Left hindlimb (tissue), 1 donor: Measurements from ENCODE around the gene ITGB8.

Experiments used
- DNase-seq: peaks from one replicate; pipeline ENCODE4 v3.0.0-alpha.2; 2018

The ITGB8 gene

GRCh38 chr7:20310301-20310700 lies 20.4 kb upstream of the ITGB8 start:
- no peak for DNase-seq

GRCh38 chr7:20310963-20311742 lies 19.5 kb upstream of the ITGB8 start:
- DNase-seq = no peak

DNA sequence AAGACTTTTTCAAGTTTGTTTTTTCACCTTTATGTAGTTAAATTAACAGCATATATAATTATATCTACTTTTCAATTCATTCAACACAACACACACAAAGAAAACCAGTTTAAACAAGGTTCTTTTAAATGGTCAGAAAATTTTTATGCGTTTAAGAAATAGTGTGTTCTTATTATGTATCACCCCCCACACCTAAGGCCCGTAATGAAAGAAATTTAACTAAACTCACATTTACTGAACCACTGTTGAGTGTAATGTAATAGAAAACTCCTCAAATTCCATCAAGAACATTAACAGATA lies 19.0 kb upstream of the ITGB8 start:
- DNase-seq = no peak

- no peak for DNase-seq
These were observed 18.1 kb upstream of the ITGB8 start for GRCh38 chr7:20312562-20312961.

DNA sequence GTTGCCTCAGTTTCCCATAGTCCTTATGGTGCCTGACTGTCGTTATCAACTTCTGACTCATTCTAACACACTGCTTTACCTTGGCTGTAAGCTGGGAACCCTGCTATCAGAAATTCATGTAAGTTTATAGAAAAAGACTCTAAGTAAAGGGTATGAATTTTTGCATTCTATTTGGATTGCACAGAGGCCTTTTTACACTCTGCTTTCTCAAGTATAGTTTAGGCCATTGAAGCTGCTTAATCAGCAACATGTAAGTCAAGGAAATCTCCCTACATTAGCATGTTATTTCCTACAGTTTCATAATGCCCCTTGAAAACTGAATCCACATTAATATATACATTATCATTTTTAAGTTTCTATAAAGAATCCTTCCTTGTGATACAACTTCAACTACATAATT lies 17.1 kb upstream of the ITGB8 start:
- no peak for DNase-seq

DNA sequence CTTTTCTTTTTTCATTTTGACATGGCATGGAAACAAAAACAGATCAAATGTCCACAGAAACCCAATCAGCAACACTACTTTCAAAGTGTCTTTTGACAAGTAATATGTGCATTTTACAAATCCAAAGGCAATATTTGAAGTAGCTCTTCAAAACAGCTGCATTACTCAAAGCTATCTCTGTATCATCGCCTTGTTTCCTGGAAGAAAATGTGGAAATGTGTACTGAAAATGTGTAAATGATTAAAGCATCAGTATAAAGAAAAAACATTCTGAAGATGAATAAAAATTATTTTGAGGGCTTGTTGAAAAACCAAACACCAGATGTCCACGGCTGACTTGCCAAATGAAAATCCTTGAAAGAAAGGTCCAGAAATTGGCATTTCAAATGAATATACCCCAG lies 16.5 kb upstream of the ITGB8 start:
- DNase-seq = no peak

DNA sequence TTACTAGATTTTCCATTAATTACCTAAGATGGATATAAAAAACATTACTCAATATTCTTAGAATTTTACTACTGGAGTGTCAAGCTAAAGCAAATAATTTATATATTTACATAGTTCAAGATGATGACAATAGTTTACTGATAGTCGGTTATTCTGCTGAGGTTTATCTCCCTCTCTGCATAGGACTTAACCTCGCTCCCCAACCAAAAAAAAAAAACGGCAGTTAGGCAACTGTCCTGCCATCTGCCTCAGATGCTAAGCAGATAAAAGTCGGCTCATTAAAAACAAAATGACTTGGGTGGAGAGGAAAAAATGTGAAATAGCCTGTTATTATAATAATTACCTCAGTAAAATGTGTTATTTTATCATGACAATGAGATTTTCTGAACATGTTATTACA lies 14.0 kb upstream of the ITGB8 start:
- DNase-seq = no peak

GRCh38 chr7:20317413-20317812 lies 13.3 kb upstream of the ITGB8 start:
- DNase-seq = no peak

GRCh38 chr7:20318933-20319332 lies 11.8 kb upstream of the ITGB8 start:
- DNase-seq = no peak

- no peak for DNase-seq
These were observed 10.4 kb upstream of the ITGB8 start for GRCh38 chr7:20320322-20320721.

DNA sequence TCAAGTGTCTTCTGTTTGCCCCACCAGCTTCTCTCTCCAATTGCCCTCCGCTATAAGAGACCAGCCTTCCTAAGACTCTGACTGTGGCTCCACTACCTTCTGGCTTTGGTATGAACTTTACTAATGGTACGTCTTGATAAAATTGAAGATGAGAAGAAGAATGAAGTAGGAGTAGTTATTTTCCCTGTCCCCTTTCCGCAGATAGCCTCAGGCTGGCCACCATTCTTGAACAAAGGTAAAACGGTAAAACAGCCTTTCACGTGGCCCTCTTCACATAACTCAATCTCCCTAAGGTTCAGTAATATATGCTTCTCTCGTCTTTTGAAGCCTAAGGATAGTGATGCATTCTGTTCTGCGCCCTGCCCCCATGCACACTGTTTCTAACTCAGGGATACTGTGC lies 9.9 kb upstream of the ITGB8 start:
- no peak for DNase-seq

DNA sequence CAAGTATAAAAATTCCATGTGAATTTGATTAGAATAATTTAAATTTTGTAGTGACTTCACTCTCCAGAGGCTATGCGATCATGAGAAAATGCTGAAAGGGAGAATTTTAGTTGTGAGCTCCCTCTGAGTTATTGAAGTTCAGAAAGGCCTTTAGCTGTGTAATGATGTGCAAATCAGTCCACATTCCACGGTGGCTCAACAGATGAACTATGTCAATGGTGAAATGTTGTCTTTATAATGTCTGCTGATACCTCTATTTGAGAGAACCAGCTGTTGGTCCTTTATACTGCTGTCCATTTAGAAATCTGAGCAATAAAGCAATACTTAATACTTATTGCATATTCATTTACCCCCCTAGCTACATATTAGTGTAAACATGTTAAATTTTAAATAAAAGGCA lies 7.1 kb upstream of the ITGB8 start:
- no peak for DNase-seq

DNA sequence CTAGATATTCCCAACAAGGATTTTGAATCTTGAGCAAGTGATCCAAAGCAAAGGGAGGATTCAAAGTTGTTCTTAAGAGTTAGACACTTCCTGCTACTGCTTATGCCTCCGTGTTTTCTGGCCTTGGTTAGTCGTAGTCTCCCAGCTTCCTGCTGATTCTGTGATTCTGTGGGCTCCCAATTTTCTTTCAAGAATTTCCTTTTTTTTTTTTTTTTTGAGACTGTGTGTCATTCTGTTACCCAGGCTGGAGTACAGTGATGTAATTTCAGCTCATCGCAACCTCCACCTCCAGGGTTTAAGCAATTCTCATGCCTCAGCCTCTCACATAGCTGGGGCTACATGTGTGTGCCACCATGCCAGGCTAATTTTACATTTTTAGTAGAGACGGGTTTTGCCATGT lies 4.4 kb upstream of the ITGB8 start:
- DNase-seq = no peak

DNA sequence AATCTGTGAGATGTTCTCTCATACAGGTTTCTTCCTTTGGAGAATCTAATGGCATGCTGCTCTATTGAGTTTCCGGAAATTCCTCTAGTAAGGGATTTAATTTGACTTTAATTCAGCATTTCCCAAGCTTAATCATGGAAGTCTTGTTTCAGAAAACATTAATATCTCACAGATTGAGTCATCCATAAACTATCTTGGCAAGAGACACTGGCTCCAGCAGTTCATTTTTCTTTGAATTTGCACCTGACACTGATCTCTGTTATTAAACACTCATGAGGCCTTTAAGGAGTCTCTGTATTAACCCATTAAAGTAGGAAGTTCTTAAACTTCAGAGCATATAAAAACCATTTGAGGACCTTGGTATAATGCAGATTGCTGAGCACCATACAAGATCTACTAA lies 3.6 kb upstream of the ITGB8 start:
- no peak for DNase-seq

- DNase-seq = no peak
These were observed 2.7 kb upstream of the ITGB8 start for GRCh38 chr7:20328027-20328426.

DNA sequence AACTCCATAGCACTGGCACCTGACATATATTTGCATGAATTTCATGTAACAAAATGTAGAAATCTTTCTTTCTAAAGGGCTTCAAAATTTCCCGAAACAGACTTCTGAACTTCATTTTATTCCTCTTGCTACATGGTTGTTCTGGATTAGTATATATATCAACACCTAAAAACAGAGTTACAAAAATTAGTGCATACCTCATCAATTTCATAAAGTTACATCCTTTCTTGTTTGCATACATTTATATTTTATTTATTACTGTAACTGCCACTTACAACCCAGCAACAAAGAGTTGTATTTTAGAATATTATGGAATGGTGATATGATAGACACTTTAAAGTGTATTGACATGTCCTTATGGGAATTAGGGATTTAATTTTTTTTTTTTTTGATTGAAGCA lies 2.0 kb upstream of the ITGB8 start:
- no peak for DNase-seq

- peak; percentile 74 for DNase-seq
These were observed 1.1 kb upstream of the ITGB8 start for GRCh38 chr7:20329389-20330238.

DNA sequence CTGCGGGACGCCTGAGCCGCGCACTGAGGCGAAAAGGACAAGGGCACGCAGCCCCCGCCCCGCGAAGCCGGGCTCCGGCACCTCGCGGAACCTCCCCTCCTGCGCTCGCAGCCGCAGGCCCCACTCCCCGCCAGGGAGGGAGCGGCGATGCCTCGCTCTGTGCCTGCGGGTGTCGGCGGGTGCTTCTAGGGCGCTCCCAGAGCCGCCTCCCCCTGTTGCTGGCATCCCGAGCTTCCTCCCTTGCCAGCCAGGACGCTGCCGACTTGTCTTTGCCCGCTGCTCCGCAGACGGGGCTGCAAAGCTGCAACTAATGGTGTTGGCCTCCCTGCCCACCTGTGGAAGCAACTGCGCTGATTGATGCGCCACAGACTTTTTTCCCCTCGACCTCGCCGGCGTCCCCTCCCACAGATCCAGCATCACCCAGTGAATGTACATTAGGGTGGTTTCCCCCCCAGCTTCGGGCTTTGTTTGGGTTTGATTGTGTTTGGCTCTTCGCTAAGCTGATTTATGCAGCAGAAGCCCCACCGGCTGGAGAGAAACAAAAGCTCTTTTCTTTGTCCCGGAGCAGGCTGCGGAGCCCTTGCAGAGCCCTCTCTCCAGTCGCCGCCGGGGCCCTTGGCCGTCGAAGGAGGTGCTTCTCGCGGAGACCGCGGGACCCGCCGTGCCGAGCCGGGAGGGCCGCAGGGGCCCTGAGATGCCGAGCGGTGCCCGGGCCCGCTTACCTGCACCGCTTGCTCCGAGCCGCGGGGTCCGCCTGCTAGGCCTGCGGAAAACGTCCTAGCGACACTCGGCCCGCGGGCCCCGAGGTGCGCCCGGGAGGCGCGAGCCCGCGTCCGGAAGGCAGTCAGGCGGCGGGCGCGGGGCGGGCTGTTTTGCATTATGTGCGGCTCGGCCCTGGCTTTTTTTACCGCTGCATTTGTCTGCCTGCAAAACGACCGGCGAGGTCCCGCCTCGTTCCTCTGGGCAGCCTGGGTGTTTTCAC lies 519 bp downstream of the ITGB8 start:
- peak; percentile 50 for DNase-seq

DNA sequence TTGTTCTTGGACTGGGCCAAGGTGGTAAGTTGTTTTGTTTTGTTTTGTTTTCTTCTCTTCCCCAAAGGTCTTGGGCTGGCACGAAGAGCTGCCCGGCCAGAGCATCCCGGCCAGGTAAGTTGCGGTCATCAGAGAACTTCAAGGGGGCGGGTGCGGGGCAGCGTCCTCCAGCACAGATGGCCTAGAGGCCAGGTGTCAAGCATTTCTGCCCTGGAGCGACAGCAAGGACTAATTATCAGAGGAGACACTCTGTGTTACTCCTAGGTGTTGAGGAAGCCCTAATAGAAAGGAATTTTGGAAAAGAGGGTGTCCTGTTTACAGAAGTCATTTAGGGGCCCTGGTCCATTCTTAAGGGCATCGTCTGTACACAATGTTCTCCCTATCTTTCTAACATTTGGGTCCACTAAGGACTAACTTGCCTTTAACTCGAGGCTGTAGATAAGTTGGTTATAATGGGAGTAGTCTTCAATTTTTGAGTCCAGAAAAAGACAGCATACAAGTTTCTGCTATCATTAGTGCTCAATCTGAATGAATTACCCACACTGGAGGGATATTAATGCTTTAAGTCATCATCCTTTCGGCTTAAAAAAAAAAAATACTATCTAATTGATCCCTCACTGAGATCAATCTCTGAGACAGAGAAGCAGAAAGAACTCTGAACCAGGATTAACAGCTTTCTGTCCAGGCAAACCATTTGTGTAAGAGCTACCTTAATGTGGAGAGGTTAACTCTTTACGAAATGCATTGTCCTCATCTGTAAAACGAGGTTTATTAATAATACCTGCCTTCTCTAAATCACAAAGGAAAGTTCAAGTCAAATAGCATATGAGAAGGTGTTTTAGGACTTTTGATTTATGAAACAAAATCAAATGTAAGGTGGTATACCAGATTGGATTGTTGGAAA lies 1.5 kb downstream of the ITGB8 start:
- no peak for DNase-seq

DNA sequence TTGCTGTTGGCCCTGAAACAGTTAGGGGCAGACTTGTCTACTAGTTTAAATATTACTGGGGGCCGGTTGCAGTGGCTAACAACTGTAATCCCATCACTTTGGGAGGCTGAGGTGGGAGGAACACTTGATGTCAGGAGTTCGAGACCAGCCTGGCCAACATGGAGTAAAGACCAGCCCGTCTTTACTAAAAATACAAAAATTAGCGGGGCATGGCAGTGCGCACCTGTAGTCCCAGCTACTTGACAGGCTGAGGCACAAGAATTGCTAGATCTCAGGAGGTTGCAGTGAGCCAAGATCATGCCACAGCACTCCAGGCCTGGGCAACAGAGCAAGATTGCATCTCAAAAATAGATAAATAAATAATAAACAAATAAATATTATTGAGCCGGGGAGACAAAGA lies 7.6 kb downstream of the ITGB8 start:
- DNase-seq = no peak

- no peak for DNase-seq
These were observed 10.1 kb downstream of the ITGB8 start for GRCh38 chr7:20340839-20341238.

DNA sequence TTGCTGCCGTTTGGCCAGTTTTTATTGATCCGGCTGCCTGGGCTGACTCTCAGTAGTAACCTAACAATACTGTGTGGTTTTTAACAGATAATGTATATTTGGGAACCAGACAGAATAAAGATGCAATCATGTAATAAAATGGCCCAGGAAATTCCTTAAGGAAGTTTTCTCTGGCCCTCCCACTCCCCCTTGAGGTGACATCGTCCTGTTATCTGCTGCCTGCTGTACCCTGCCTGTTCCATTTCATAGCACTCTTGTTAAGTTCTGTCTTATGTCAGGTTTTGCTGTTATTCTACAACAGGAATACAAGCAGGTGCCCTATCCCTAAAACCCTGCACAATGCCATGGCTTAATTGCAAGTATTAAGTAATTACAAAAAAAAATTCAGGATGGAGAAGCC lies 12.5 kb downstream of the ITGB8 start:
- DNase-seq = no peak
